ENCODE data around the gene UPK3B. TPM values are rescaled to one million over a fixed set of nuclear protein-coding genes. Genes with fewer than 3 reads are reported as not detected.
"Not testable (repeated sequence)": the region's sequence is repeated elsewhere in the genome, so short reads cannot be mapped to it uniquely, and the experiment has no call there.

Gene UPK3B
- total and polyA plus RNA-seq, 2 of the 13 experiments (the other 11 are each of a cell fraction or from before 2014, with no cell fraction given), result not detected

GRCh38 chr7:76549025-76549854, 38.9 kb downstream of the UPK3B start (continued):
- peak; percentile 93 for TF ChIP-seq ZNF687 (CRISPR knock-in tag; IDR thresholded peaks at IDR 0.05)
- peak; percentile 93 for TF ChIP-seq PHF8 (CRISPR knock-in tag; IDR thresholded peaks at IDR 0.05)
- TF ChIP-seq DRAP1 (CRISPR knock-in tag; IDR thresholded peaks at IDR 0.05), result peak; percentile 72
- TF ChIP-seq ZMYM3 (CRISPR knock-in tag; IDR thresholded peaks at IDR 0.05), result peak; percentile 87
- peak; percentile 78 for TF ChIP-seq GATAD1 (CRISPR knock-in tag; IDR thresholded peaks at IDR 0.05)
- peak; percentile 24; the same call in 1 of the 2 replicates for TF ChIP-seq DR1 (CRISPR knock-in tag; IDR thresholded peaks at IDR 0.05)
- 0 out of 2 replicates have a peak, but pooled peaks have one; percentile 35 for TF ChIP-seq HCFC1 (IDR thresholded peaks at IDR 0.05; ENCODE audit: low read depth, low read length)
- peak; percentile 30; the same call in 1 of the 2 replicates for TF ChIP-seq CREM (IDR thresholded peaks at IDR 0.05)
- not testable (repeated sequence) for TF ChIP-seq CREM (CRISPR knock-in tag; IDR thresholded peaks at IDR 0.05)
- peak; percentile 86; the same call in 1 of the 2 replicates for TF ChIP-seq ZNF431 (CRISPR knock-in tag; IDR thresholded peaks at IDR 0.05; ENCODE audit: borderline replicate concordance, low read depth)
- peak; percentile 86 for TF ChIP-seq NR2C2 (CRISPR knock-in tag; IDR thresholded peaks at IDR 0.05; ENCODE audit: borderline replicate concordance)
- 0 out of 2 replicates have a peak, but pooled peaks have one; percentile 37 for TF ChIP-seq AHDC1 (CRISPR knock-in tag; IDR thresholded peaks at IDR 0.05; ENCODE audit: borderline replicate concordance)
- peak; percentile 86 for TF ChIP-seq ZGPAT (CRISPR knock-in tag; IDR thresholded peaks at IDR 0.05)
- TF ChIP-seq CREB3 (CRISPR knock-in tag; IDR thresholded peaks at IDR 0.05), result 0 out of 2 replicates have a peak, but pooled peaks have one; percentile 70

All from HepG2 (cell line).